GM12878 (cell line): ENCODE data around the gene ZNF761. TPM values are rescaled to one million over a fixed set of nuclear protein-coding genes. Genes with fewer than 3 reads are reported as not detected.

Source experiments
- ATAC-seq: fragments of 200-7000 bp; cut with Tn5 transposase; 3 replicates; pipeline ENCODE4 v1.9.1; 2020; ENCODE audit warnings: mild to moderate bottlenecking, moderate library complexity
- Bru-seq: library from RNA; stranded (reverse); fragments of 400-500 nt; gene quantifications from one replicate; lab custom pipeline; 2021; lab: Mats Ljungman, UMichigan
- BruChase-seq, 2 experiments: library from RNA; stranded (reverse); fragments of 400-500 nt; gene quantifications; one replicate each; lab custom pipeline; 2021; lab: Mats Ljungman, UMichigan
- BruUV-seq: library from RNA; stranded (reverse); fragments of 400-500 nt; replicated peaks from 2 replicates; lab custom pipeline; 2021; lab: Mats Ljungman, UMichigan
- CTCF ChIA-PET: fragments of 300-600 bp; sonication (Branson Sonifier 250); formaldehyde crosslinking; extraction: SDS; loops from one replicate; lab custom pipeline; 2021; ENCODE audit warnings: inconsistent platforms; lab: Yijun Ruan, JAX
- POLR2A ChIA-PET: fragments of 350-600 bp; formaldehyde crosslinking; extraction: SDS; loops from one replicate; lab custom pipeline; 2021; ENCODE audit warnings: inconsistent platforms; lab: Charles Lee
- RAD21 ChIA-PET: fragments of 300-600 bp; sonication (Branson Sonifier 250); formaldehyde crosslinking; loops from one replicate; lab custom pipeline; 2023; ENCODE audit warnings: antibody characterized with exemption; ENCODE audit not compliant: unreplicated experiment; lab: Charles Lee
- SMC1A ChIA-PET: fragments of 300-600 bp; sonication (Branson Sonifier 250); formaldehyde crosslinking; loops from one replicate; lab custom pipeline; 2023; ENCODE audit not compliant: unreplicated experiment, uncharacterized antibody; lab: Charles Lee
- DNase-seq: peaks from one replicate; pipeline ENCODE4 v3.0.0-alpha.2; 2011; ENCODE audit warnings: low read depth, low spot score
- FAIRE-seq: peaks from 3 replicates; lab custom pipeline; 2011; peaks lifted over from hg19 to GRCh38; lab: Jason Lieb, UNC
- H2AFZ ChIP-seq: 2 replicates; pipeline ENCODE4 v1.6.0; 2011; ENCODE audit warnings: low read depth, low read length, control low read depth; ENCODE audit not compliant: control insufficient read depth
- H3K27ac ChIP-seq: 2 replicates; pipeline ENCODE4 v1.5.1; 2011; ENCODE audit warnings: control low read depth; ENCODE audit not compliant: control insufficient read depth, insufficient read depth
- H3K27me3 ChIP-seq, 2 experiments: replicated peaks in 1 of 2; 2 replicates each; pipeline versions ENCODE4 v1.6.0 to v1.6.1; 2011; ENCODE audit warnings: low read length in 1 of 2; ENCODE audit not compliant: control insufficient read depth in 2 of 2, insufficient read depth in 2 of 2
- H3K36me3 ChIP-seq, 2 experiments: 2 replicates each; pipeline ENCODE4 v1.5.1; 2011; ENCODE audit warnings: low read length in 1 of 2; ENCODE audit not compliant: control insufficient read depth in 2 of 2, insufficient read depth in 2 of 2
- H3K4me1 ChIP-seq: 2 replicates; pipeline ENCODE4 v1.6.1; 2011; ENCODE audit warnings: mild to moderate bottlenecking, low read length, moderate library complexity, mixed read lengths; ENCODE audit not compliant: control insufficient read depth, insufficient read depth
- H3K4me2 ChIP-seq: 2 replicates; pipeline ENCODE4 v1.6.0; 2011; ENCODE audit warnings: control low read depth; ENCODE audit not compliant: control insufficient read depth, insufficient read depth
- H3K4me3 ChIP-seq: fragments of 200-600 bp; sonication (generic); 2 replicates; pipeline ENCODE4 v1.5.1; 2016
- H3K79me2 ChIP-seq: 2 replicates; pipeline ENCODE4 v1.6.0; 2011; ENCODE audit warnings: low read length; ENCODE audit not compliant: control insufficient read depth, insufficient read depth
- H3K9ac ChIP-seq: 2 replicates; pipeline ENCODE4 v1.8.0; 2011; ENCODE audit warnings: low read length, control low read depth, mixed read lengths; ENCODE audit not compliant: control insufficient read depth, insufficient read depth
- H3K9me3 ChIP-seq: replicated peaks from 3 replicates; pipeline ENCODE4 v1.5.1; 2011; ENCODE audit warnings: mild to moderate bottlenecking, low read length; ENCODE audit not compliant: control insufficient read depth, insufficient read depth
- H4K20me1 ChIP-seq: 2 replicates; pipeline ENCODE4 v1.6.0; 2011; ENCODE audit not compliant: control insufficient read depth, insufficient read depth
- CREM ChIP-seq: IDR thresholded peaks from 2 replicates; pipeline ENCODE4 v1.6.1; 2014; ENCODE audit warnings: antibody characterized with exemption, low read depth
- FOXK2 ChIP-seq: fragments of 450-650 bp; IDR thresholded peaks from 2 replicates; pipeline ENCODE4 v1.6.1; 2017; ENCODE audit warnings: mild to moderate bottlenecking, moderate library complexity
- HCFC1 ChIP-seq: fragments of 150-350 bp; IDR thresholded peaks from 2 replicates; pipeline ENCODE4 v1.6.1; 2014; ENCODE audit warnings: low read length
- MAX ChIP-seq: IDR thresholded peaks from 2 replicates; pipeline ENCODE4 v1.6.1; 2012; ENCODE audit warnings: low read depth, low read length, improper control_type of control experiment
- PAX5 ChIP-seq: IDR thresholded peaks from 2 replicates; pipeline ENCODE4 v1.6.1; 2011; ENCODE audit warnings: low read depth, low read length, borderline replicate concordance
- PKNOX1 ChIP-seq: fragments of 450-650 bp; IDR thresholded peaks from 2 replicates; pipeline ENCODE4 v1.6.1; 2016; ENCODE audit warnings: mild to moderate bottlenecking
- POLR2AphosphoS2 ChIP-seq: IDR thresholded peaks from 2 replicates; pipeline ENCODE4 v1.6.1; 2011; ENCODE audit warnings: low read depth, mild to moderate bottlenecking, low read length, improper control_type of control experiment, moderate library complexity
- POLR2AphosphoS5 ChIP-seq: IDR thresholded peaks from 2 replicates; pipeline ENCODE4 v1.6.1; 2011; ENCODE audit warnings: mild to moderate bottlenecking, low read length, inconsistent platforms
- POU2F2 ChIP-seq: IDR thresholded peaks from 3 replicates; pipeline ENCODE4 v1.6.1; 2011; ENCODE audit warnings: low read depth, mild to moderate bottlenecking, low read length, borderline replicate concordance
- SP1 ChIP-seq: IDR thresholded peaks from one replicate; pipeline ENCODE4 v1.6.1; 2011; ENCODE audit warnings: low read depth, low read length
- USF1 ChIP-seq: IDR thresholded peaks from 2 replicates; pipeline ENCODE4 v1.6.1; 2011; ENCODE audit warnings: borderline replicate concordance, low read depth, mild to moderate bottlenecking, moderate library complexity, mixed read lengths, low read length; ENCODE audit not compliant: insufficient read depth; ENCODE audit errors: extremely low read length
- ZNF592 ChIP-seq: fragments of 450-650 bp; IDR thresholded peaks from 2 replicates; pipeline ENCODE4 v1.6.1; 2017; ENCODE audit warnings: mild to moderate bottlenecking, moderate library complexity
- WGBS: methylation state at CpG from one replicate; pipeline ENCODE4 v1.1.6; 2016; ENCODE audit warnings: low lambda C conversion rate; ENCODE audit not compliant: insufficient replicate concordance, insufficient coverage; ENCODE audit errors: missing lambda C conversion rate; 5-methylcytosine and 5-hydroxymethylcytosine counted together
- in situ Hi-C: fragments of 300-500 bp; cut with MboI; formaldehyde crosslinking; loops from 9 replicates; pipeline ENCODE4 v1.14.3; 2018; ENCODE audit warnings: mixed read lengths
- intact Hi-C: fragments of 100-400 bp; cut with micrococcal nuclease; formaldehyde crosslinking; loops from one replicate; pipeline ENCODE4 v1.14.2; 2022; ENCODE audit not compliant: unreplicated experiment
- long read RNA-seq, 2 experiments: library from polyadenylated mRNA; unstranded; transcript quantifications; one replicate each; pipeline ENCODE4 v2.0.0, GENCODE V29; 2019 to 2020
- polyA minus RNA-seq, 3 experiments: library from RNA; depleted of rRNA, polyadenylated mRNA; stranded (reverse); fragments of >200 nt; gene quantifications; 2 replicates each; pipeline ENCODE4 v1.2.3, GENCODE V29; 2011
- polyA plus RNA-seq, 11 experiments: library from polyadenylated mRNA; depleted of rRNA in 4 of 11; unstranded in 6 of 11; stranded (reverse) in 5 of 11; fragments of >200 nt; fragmentation: Nextera tagmentation in 4 of 11; fragmentation: Illumina TruSeq in 1 of 11; extraction: Ambion mirVana in 4 of 11; extraction: Trizol in 1 of 11; gene quantifications; 1 replicate in 1 of 11; 2 replicates in 10 of 11; pipeline versions ENCODE4 v1.2.1 to v1.2.3, GENCODE V29; 2011 to 2016; ENCODE audit warnings: inconsistent platforms in 2 of 11, missing spikeins in 2 of 11, low read depth in 1 of 11
- total RNA-seq, 4 experiments: library from RNA; depleted of rRNA in 3 of 4; stranded (reverse); fragments of >200 nt in 3 of 4; fragmentation: Illumina TruSeq in 1 of 4; extraction: Trizol in 1 of 4; gene quantifications; 2 replicates each; pipeline versions ENCODE4 v1.2.1 to v1.2.3, GENCODE V29; 2013 to 2021

The ZNF761 gene
- total RNA-seq (2013; cell fraction: nucleolus; rRNA removed): 85.5 and 85.8 TPM in 2 replicates
- total RNA-seq (2014; rRNA removed) (8.5 and 10.2 TPM in 2 replicates), total RNA-seq (2014; rRNA removed; fragmentation: Illumina TruSeq; extraction: Trizol) (15.1 and 15.2 TPM in 2 replicates), total RNA-seq (2021) (7.9 and 8.8 TPM in 2 replicates), polyA plus RNA-seq (2011; rRNA removed) (22.7 and 33.7 TPM in 2 replicates), polyA plus RNA-seq (2014; fragmentation: Illumina TruSeq; extraction: Trizol) (13.0 and 14.9 TPM in 2 replicates), polyA plus RNA-seq (2014; fragmentation: Nextera tagmentation; extraction: Ambion mirVana) (10 to 100 TPM in 1 of 2 experiments, 1 to 10 TPM in 1; 8.7 to 17.9 TPM), polyA plus RNA-seq (2014; rRNA removed) (7.3 and 8.2 TPM in 2 replicates), polyA plus RNA-seq (2016; fragmentation: Nextera tagmentation; extraction: Ambion mirVana) (10 to 100 TPM in 1 of 2 experiments, 1 to 10 TPM in 1; 9.9 to 11.3 TPM), polyA minus RNA-seq (2011; rRNA and poly(A)+ RNA removed) (11.9 and 23.2 TPM in 2 replicates), Bru-seq, nascent RNA (percentile 79 among the genes with signal in this experiment), BruChase-seq, experiment 1, labeled RNA remaining after a 6-hour chase (percentile 87 among the genes with signal in this experiment), BruChase-seq, experiment 2, labeled RNA remaining after a 2-hour chase (percentile 89 among the genes with signal in this experiment)
- polyA plus RNA-seq (2011; ENCODE audit: low read depth): 7.5 TPM
- 13.3 and 19.8 TPM in 2 replicates for polyA plus RNA-seq (2011; cell fraction: cytosol; rRNA removed)
- polyA plus RNA-seq (2011; cell fraction: nucleus; rRNA removed): 22.1 and 28.1 TPM in 2 replicates
- polyA plus RNA-seq (2012): 7.7 and 10.3 TPM in 2 replicates
- polyA minus RNA-seq (2011; cell fraction: cytosol; rRNA and poly(A)+ RNA removed): 6.1 and 6.2 TPM in 2 replicates
- polyA minus RNA-seq (2011; cell fraction: nucleus; rRNA and poly(A)+ RNA removed): 10.4 and 13.5 TPM in 2 replicates
- long read RNA-seq, experiment 1, partial matches to known transcripts: 1 of 2 reads
- long read RNA-seq, experiment 1, other reads (novel, unspliced or antisense): 1 of 2 reads
- long read RNA-seq, experiment 2, partial matches to known transcripts: 0 of 11 reads
- long read RNA-seq, experiment 2, other reads (novel, unspliced or antisense): 11 of 11 reads

- peak; percentile 75 for DNase-seq
- Histone ChIP-seq H3K79me2 (peaks cover 9% of the 10 kb centered on the region), H3K9ac (peak within 1 kb of the TSS; percentile 90), H3K9me3 (peaks cover 10% of the 10 kb centered on the region; the same call in 2 of the 3 replicates), H3K27ac (peak within 1 kb of the TSS; percentile 82), H3K4me3 (peak within 1 kb of the TSS; percentile 85), H3K4me1 (no peaks in the 10 kb centered on the region), H3K4me2 (peak within 1 kb of the TSS; percentile 88), H4K20me1 (no peaks in the 10 kb centered on the region), H2AFZ (peak within 1 kb of the TSS; percentile 88), H3K36me3 (no peaks in the 10 kb centered on the region; a peak in 2 of 4 replicates), H3K27me3 (no peaks in the 10 kb centered on the region)
- ChIA-PET POLR2A (no interaction called here), SMC1A (no interaction called here), CTCF (interaction anchor here (0.9 kb wide), 1 partner anchor 79 kb away, joined by 3 read pairs; no protein-coding TSS in a partner anchor), RAD21 (interaction anchor here (0.5 kb wide), 1 partner anchor 1854 kb away, joined by 3 read pairs; no protein-coding TSS in a partner anchor)
- 6% methylated on average over 39 of the region's 46 CpGs for WGBS
- FAIRE-seq: peak; percentile 91
- ATAC-seq: peak; percentile 100
- no TSS peak for BruUV-seq
- intact Hi-C loops: no loop called here
- in situ Hi-C loops: loop anchor here (10.0 kb wide), 1 partner anchor 313 kb away; no protein-coding TSS in a partner anchor
- TF ChIP-seq HCFC1: 0 out of 2 replicates have a peak, but pooled peaks have one; percentile 33
- TF ChIP-seq POLR2AphosphoS5: peak; percentile 93
- TF ChIP-seq SP1: peak; percentile 61
- no peak for TF ChIP-seq POLR2AphosphoS2
- peak; percentile 53; the same call in 1 of the 2 replicates for TF ChIP-seq CREM
- 0 out of 2 replicates have a peak, but pooled peaks have one; percentile 24 for TF ChIP-seq PAX5
- TF ChIP-seq ZNF592: no peak
- TF ChIP-seq USF1: no peak
- no peak for TF ChIP-seq FOXK2
- TF ChIP-seq PKNOX1: peak; percentile 72
- TF ChIP-seq MAX: peak; percentile 59; the same call in 1 of the 2 replicates
- TF ChIP-seq POU2F2: peak; percentile 19; the same call in 1 of the 3 replicates
Measured at GRCh38 chr19:53431399-53432087, at the start of gene ZNF761. Gene ZNF761, plus strand, starts transcription at chr19:53431984. Its CDS starts 15,285 bp downstream, at chr19:53447269.
